Keratinocyte (primary cell): ENCODE results near the gene BRSK2.

ENCODE experiments used
- CTCF ChIP-seq, 3 experiments: IDR thresholded peaks in 1 of 3; conservative IDR thresholded peaks in 1 of 3; optimal IDR thresholded peaks in 1 of 3; 2 replicates in 2 of 3; 3 replicates in 1 of 3; pipeline versions ENCODE3 to v1.5.1; 2011; ENCODE audit warnings: low read length in 3 of 3, mild to moderate bottlenecking in 3 of 3, moderate library complexity in 2 of 3, control low read depth in 1 of 3, inconsistent platforms in 1 of 3; ENCODE audit not compliant: insufficient read depth in 2 of 3; ENCODE audit errors: extremely low read depth in 1 of 3
- EZH2 ChIP-seq: IDR thresholded peaks from one replicate; pipeline ENCODE4 v1.6.1; 2012; ENCODE audit warnings: inconsistent platforms, mild to moderate bottlenecking, low read length, moderate library complexity

GRCh38 chr11:1499261-1499890, 109.6 kb downstream of the BRSK2 start:
- no peak for TF ChIP-seq CTCF (optimal IDR thresholded peaks at IDR 0.05 in 1 of 3, IDR thresholded peaks at IDR 0.05 in 1 of 3, conservative IDR thresholded peaks at IDR 0.05 in 1 of 3; ENCODE audit: extremely low read depth in 1 of 3, insufficient read depth in 2 of 3, low read length in 3 of 3)
- no peak for TF ChIP-seq EZH2
